ENCODE results near the gene ENOX1.
A peak's percentile ranks its signal among the peaks of the same experiment; 100 is the strongest.

Gene ENOX1

DNA sequence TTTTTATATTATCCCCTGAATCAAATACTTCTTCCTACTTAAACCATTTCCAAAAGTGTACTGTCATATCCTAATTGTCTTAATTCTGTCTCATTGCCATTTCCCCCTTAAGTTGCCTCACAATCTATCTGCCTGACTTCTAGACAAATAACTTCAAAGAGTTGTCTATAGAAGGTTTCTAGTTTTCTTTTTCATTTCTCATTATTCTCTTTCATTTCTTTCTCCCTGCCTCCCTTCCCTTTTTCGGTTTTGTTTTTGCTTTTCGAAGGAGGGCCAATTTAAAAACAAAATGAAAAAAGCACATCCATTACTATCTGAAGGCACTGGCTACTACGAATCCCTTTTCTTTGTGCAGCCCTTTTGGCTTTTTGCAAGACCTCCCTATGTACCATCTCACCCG, 396.2 kb downstream of the ENOX1 start:
- no peaks in the 10 kb centered on the region for H3K9me3 ChIP-seq (ENCODE audit: control extremely low read depth in 1 of 5, control insufficient read depth in 4 of 5, insufficient read depth in 2 of 5, low read depth in 1 of 5, low read length in 4 of 5)
- H3K4me3 ChIP-seq (ENCODE audit: control insufficient read depth in 1 of 7, extremely low read depth in 1 of 7, insufficient read depth in 4 of 7, low read depth in 2 of 7, low read length in 6 of 7) = peak overlapping the region in 4 of 7 experiments; percentile 2 to 51 (median 24)
- peaks cover 0 to 26% (median 16%) of the 10 kb centered on the region in 4 experiments for H3K4me1 ChIP-seq (ENCODE audit: control extremely low read depth in 1 of 4, control insufficient read depth in 4 of 4, insufficient read depth in 4 of 4, low read length in 3 of 4)
- no peaks in the 10 kb centered on the region for H3K27me3 ChIP-seq (replicated peaks in 2 of 5; ENCODE audit: control insufficient read depth in 4 of 5, insufficient read depth in 5 of 5, low read length in 4 of 5)
- H3K27ac ChIP-seq (ENCODE audit: insufficient read depth in 1 of 2, low read depth in 1 of 2, low read length in 2 of 2, poor library complexity in 1 of 2, severe bottlenecking in 2 of 2) = peak overlapping the region in 1 of 2 experiments; percentile 25
- no peaks in the 10 kb centered on the region for H3K36me3 ChIP-seq (ENCODE audit: control insufficient read depth in 4 of 4, insufficient read depth in 4 of 4, low read length in 3 of 4)
- ChIA-PET CTCF (no interaction called here), POLR2A (no interaction called here)
- WGBS (ENCODE audit: insufficient coverage) = 17% methylated on average over 4 of the region's 4 CpGs
- peak in 1 of 3 donors; percentile 17 for DNase-seq

DNA sequence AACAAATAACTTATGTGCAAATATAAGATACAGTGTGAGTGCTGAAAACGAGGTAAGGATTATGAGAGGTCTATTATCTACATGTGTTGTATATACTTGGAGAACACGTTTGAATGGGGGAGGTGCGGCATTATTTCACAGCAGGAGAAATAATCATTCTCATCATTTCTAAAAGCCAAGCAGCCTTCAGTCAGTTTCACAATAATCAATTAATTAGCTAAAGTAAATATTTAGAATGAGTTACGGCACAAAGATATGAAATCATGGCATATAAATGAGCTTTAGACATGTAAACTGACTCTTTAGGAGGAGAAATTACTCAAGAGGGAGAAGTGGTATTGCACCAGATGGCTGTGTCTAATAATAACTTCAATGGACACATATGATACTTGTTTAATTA, 396.8 kb downstream of the ENOX1 start:
- no peak overlapping the region for H3K27ac ChIP-seq (ENCODE audit: insufficient read depth in 1 of 2, low read depth in 1 of 2, low read length in 2 of 2, poor library complexity in 1 of 2, severe bottlenecking in 2 of 2)
- H3K27me3 ChIP-seq (replicated peaks in 2 of 5; ENCODE audit: control insufficient read depth in 4 of 5, insufficient read depth in 5 of 5, low read length in 4 of 5) = no peaks in the 10 kb centered on the region
- ChIA-PET CTCF (no interaction called here), POLR2A (no interaction called here)
- DNase-seq = no peak
- H3K4me1 ChIP-seq (ENCODE audit: control extremely low read depth in 1 of 4, control insufficient read depth in 4 of 4, insufficient read depth in 4 of 4, low read length in 3 of 4) = peaks cover 0 to 26% (median 16%) of the 10 kb centered on the region in 4 experiments
- no peaks in the 10 kb centered on the region for H3K36me3 ChIP-seq (ENCODE audit: control insufficient read depth in 4 of 4, insufficient read depth in 4 of 4, low read length in 3 of 4)
- no peaks in the 10 kb centered on the region for H3K9me3 ChIP-seq (ENCODE audit: control extremely low read depth in 1 of 5, control insufficient read depth in 4 of 5, insufficient read depth in 2 of 5, low read depth in 1 of 5, low read length in 4 of 5)
- H3K4me3 ChIP-seq (ENCODE audit: control insufficient read depth in 1 of 7, extremely low read depth in 1 of 7, insufficient read depth in 4 of 7, low read depth in 2 of 7, low read length in 6 of 7) = no peak overlapping the region
- no CpG with 5 or more reads among the region's 4 CpGs for WGBS (ENCODE audit: insufficient coverage)

DNA sequence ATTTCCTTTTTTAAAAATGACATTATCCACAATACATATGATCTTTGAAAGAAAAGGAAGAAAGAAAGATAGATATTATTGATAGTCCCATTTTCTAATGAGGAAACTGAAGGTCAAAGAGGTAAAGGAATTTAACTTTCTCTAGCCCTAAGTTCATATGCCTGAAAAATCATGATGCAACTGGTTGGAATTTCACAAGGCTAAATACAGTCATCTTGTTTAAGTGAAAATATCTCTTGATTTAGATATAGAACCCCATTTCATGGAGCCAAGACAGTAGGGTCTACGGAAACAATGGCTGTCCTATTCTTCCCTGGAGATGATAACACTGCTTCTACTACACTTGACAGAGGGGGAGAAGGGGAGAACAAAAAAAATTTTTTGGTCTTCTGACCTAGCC, 397.2 kb downstream of the ENOX1 start:
- Histone ChIP-seq H3K36me3 (ENCODE audit: control insufficient read depth in 4 of 4, insufficient read depth in 4 of 4, low read length in 3 of 4) (no peaks in the 10 kb centered on the region), H3K4me1 (ENCODE audit: control extremely low read depth in 1 of 4, control insufficient read depth in 4 of 4, insufficient read depth in 4 of 4, low read length in 3 of 4) (peaks cover 0 to 26% (median 16%) of the 10 kb centered on the region in 4 experiments), H3K27me3 (replicated peaks in 2 of 5; ENCODE audit: control insufficient read depth in 4 of 5, insufficient read depth in 5 of 5, low read length in 4 of 5) (no peaks in the 10 kb centered on the region), H3K27ac (ENCODE audit: insufficient read depth in 1 of 2, low read depth in 1 of 2, low read length in 2 of 2, poor library complexity in 1 of 2, severe bottlenecking in 2 of 2) (no peak overlapping the region), H3K4me3 (ENCODE audit: control insufficient read depth in 1 of 7, extremely low read depth in 1 of 7, insufficient read depth in 4 of 7, low read depth in 2 of 7, low read length in 6 of 7) (no peak overlapping the region), H3K9me3 (ENCODE audit: control extremely low read depth in 1 of 5, control insufficient read depth in 4 of 5, insufficient read depth in 2 of 5, low read depth in 1 of 5, low read length in 4 of 5) (no peaks in the 10 kb centered on the region)
- ChIA-PET POLR2A (no interaction called here), CTCF (no interaction called here)
- DNase-seq = no peak
- 100% methylated on average over 1 of the region's 1 CpG for WGBS (ENCODE audit: insufficient coverage)

DNA sequence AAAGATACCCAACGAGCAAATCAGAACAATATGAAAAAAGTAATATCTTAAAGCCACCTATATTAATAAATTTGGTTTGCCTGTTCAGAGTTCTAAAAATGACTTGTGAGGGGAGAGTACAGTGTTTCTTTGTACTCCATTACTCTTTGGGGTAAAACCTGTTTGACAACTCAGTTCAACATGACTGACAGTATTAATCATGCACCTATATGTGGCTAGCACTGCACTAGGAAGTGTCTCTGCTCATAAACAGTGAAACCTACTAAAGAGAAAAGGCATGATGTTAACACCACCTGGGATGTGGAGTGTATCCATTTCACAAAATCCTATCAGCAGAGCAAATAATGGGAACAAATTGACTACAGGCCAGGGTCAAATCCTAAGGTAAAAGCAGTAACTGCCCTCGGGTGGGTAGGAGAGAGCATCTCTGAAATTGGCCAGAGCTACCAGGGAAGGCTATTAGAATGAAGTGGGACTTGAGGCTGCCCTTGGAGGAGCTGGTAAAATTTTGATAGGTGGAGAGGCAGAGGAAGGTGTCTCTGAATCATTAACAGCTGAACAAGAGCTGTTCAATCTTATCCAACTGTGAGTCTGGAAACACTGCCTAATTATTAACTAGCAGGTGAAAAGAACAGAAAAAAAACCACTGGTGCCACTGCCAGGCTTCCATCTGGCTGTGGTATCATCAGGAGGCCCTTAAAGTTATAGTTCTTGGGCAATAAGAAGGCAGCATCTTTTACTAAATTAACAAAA, 398.3 kb downstream of the ENOX1 start:
- no peak overlapping the region for H3K27ac ChIP-seq (ENCODE audit: insufficient read depth in 1 of 2, low read depth in 1 of 2, low read length in 2 of 2, poor library complexity in 1 of 2, severe bottlenecking in 2 of 2)
- no peak for DNase-seq
- no peak overlapping the region for H3K4me3 ChIP-seq (ENCODE audit: control insufficient read depth in 1 of 7, extremely low read depth in 1 of 7, insufficient read depth in 4 of 7, low read depth in 2 of 7, low read length in 6 of 7)
- 100% methylated on average over 1 of the region's 2 CpGs for WGBS (ENCODE audit: insufficient coverage)
- no peaks in the 10 kb centered on the region for H3K9me3 ChIP-seq (ENCODE audit: control extremely low read depth in 1 of 5, control insufficient read depth in 4 of 5, insufficient read depth in 2 of 5, low read depth in 1 of 5, low read length in 4 of 5)
- H3K36me3 ChIP-seq (ENCODE audit: control insufficient read depth in 4 of 4, insufficient read depth in 4 of 4, low read length in 3 of 4) = no peaks in the 10 kb centered on the region
- ChIA-PET POLR2A (no interaction called here), CTCF (no interaction called here)
- no peaks in the 10 kb centered on the region for H3K27me3 ChIP-seq (replicated peaks in 2 of 5; ENCODE audit: control insufficient read depth in 4 of 5, insufficient read depth in 5 of 5, low read length in 4 of 5)
- peaks cover 0 to 26% (median 16%) of the 10 kb centered on the region in 4 experiments for H3K4me1 ChIP-seq (ENCODE audit: control extremely low read depth in 1 of 4, control insufficient read depth in 4 of 4, insufficient read depth in 4 of 4, low read length in 3 of 4)

DNA sequence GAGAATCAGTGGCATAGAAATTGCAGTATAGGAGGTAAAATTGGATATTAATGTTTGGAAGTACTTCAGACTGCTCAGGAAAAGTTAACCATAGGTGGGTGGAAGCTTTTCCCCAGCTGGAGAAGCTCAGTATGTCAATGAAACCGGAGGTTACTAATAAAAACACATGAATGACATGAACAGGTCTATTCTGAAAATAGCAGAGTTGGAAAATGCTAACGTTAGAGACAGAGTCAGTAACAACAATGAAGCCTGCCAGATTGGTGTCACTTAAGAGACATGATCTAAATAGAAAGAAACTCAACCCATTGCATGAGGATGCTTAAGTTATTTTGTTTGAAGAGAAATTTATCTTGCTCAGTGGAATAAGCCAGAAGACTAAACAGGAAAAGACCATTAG, 398.9 kb downstream of the ENOX1 start:
- Histone ChIP-seq H3K27ac (ENCODE audit: insufficient read depth in 1 of 2, low read depth in 1 of 2, low read length in 2 of 2, poor library complexity in 1 of 2, severe bottlenecking in 2 of 2) (no peak overlapping the region), H3K4me3 (ENCODE audit: control insufficient read depth in 1 of 7, extremely low read depth in 1 of 7, insufficient read depth in 4 of 7, low read depth in 2 of 7, low read length in 6 of 7) (no peak overlapping the region), H3K4me1 (ENCODE audit: control extremely low read depth in 1 of 4, control insufficient read depth in 4 of 4, insufficient read depth in 4 of 4, low read length in 3 of 4) (peaks cover 0 to 26% (median 16%) of the 10 kb centered on the region in 4 experiments), H3K27me3 (replicated peaks in 2 of 5; ENCODE audit: control insufficient read depth in 4 of 5, insufficient read depth in 5 of 5, low read length in 4 of 5) (no peaks in the 10 kb centered on the region), H3K36me3 (ENCODE audit: control insufficient read depth in 4 of 4, insufficient read depth in 4 of 4, low read length in 3 of 4) (no peaks in the 10 kb centered on the region), H3K9me3 (ENCODE audit: control extremely low read depth in 1 of 5, control insufficient read depth in 4 of 5, insufficient read depth in 2 of 5, low read depth in 1 of 5, low read length in 4 of 5) (no peaks in the 10 kb centered on the region)
- 75% methylated on average over 1 of the region's 2 CpGs for WGBS (ENCODE audit: insufficient coverage)
- CTCF ChIA-PET = no interaction called here
- POLR2A ChIA-PET = no interaction called here
- no peak for DNase-seq

DNA sequence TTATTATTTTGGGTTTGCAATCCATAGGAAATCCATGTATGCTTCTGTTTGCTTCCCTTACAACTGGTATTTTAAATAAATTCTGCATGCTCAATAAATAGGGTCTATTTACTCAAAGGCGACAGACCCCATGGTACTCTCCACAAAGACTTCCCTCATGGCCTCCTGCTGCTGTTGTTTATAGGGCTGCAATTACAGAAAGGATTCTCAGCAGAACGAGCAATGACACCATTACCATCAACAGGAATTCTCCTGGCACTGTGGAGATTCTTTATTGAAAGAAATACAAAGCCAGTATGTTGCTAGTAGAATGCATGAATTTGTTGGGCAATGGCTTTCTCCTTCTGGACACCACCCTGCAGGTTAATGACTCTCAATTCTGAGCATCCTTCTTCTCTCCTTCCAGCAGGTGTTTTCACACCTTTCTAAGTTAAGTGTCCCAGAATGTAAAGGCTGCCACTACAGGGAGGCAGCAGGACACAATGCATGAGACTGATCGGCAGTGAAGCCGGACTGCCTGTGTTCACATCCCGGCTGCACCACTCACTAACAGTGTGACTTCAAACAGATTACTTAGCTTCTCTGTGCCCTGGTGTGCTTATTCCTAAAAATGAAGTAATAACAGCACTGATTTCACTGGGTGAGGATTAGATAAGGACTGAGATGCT, 403.1 kb downstream of the ENOX1 start:
- WGBS (ENCODE audit: insufficient coverage) = 100% methylated on average over 2 of the region's 5 CpGs
- POLR2A ChIA-PET = no interaction called here
- CTCF ChIA-PET = no interaction called here

DNA sequence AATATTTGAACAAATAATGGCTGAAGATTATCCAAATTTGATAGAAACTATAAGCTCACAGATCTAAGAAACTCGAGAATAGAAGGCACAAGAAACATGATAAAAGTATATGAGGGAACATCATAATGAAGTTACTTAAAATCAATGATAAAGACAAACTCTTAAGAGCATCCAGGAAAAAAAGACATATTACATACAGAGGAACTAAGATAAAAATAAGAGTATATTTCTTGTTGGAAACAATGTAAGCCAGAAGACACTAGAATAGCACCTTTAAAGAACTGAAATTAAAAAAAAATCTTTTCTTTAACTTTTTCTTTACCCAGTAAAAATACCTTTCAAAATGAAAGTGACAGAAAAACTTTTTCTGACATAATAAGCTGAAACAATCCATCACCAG, 407.0 kb downstream of the ENOX1 start:
- no CpG with 5 or more reads among the region's 1 CpG for WGBS (ENCODE audit: insufficient coverage)
- DNase-seq = no peak

More for the DNA sequence above, 403.1 kb downstream of the ENOX1 start:
- Histone ChIP-seq H3K27me3 (replicated peaks in 2 of 5; ENCODE audit: control insufficient read depth in 4 of 5, insufficient read depth in 5 of 5, low read length in 4 of 5) (no peaks in the 10 kb centered on the region), H3K9me3 (ENCODE audit: control extremely low read depth in 1 of 5, control insufficient read depth in 4 of 5, insufficient read depth in 2 of 5, low read depth in 1 of 5, low read length in 4 of 5) (peaks cover 0 to 3% (median 3%) of the 10 kb centered on the region in 5 experiments), H3K4me1 (ENCODE audit: control extremely low read depth in 1 of 4, control insufficient read depth in 4 of 4, insufficient read depth in 4 of 4, low read length in 3 of 4) (no peaks in the 10 kb centered on the region), H3K4me3 (ENCODE audit: control insufficient read depth in 1 of 7, extremely low read depth in 1 of 7, insufficient read depth in 4 of 7, low read depth in 2 of 7, low read length in 6 of 7) (no peak overlapping the region), H3K36me3 (ENCODE audit: control insufficient read depth in 4 of 4, insufficient read depth in 4 of 4, low read length in 3 of 4) (no peaks in the 10 kb centered on the region), H3K27ac (ENCODE audit: insufficient read depth in 1 of 2, low read depth in 1 of 2, low read length in 2 of 2, poor library complexity in 1 of 2, severe bottlenecking in 2 of 2) (no peak overlapping the region)
- no peak for DNase-seq

More for the DNA sequence above, 407.0 kb downstream of the ENOX1 start:
- ChIA-PET POLR2A (no interaction called here), CTCF (no interaction called here)
- peaks cover 0 to 3% (median 3%) of the 10 kb centered on the region in 5 experiments for H3K9me3 ChIP-seq (ENCODE audit: control extremely low read depth in 1 of 5, control insufficient read depth in 4 of 5, insufficient read depth in 2 of 5, low read depth in 1 of 5, low read length in 4 of 5)
- H3K4me1 ChIP-seq (ENCODE audit: control extremely low read depth in 1 of 4, control insufficient read depth in 4 of 4, insufficient read depth in 4 of 4, low read length in 3 of 4) = peaks cover 0 to 18% (median 10%) of the 10 kb centered on the region in 4 experiments
- H3K4me3 ChIP-seq (ENCODE audit: control insufficient read depth in 1 of 7, extremely low read depth in 1 of 7, insufficient read depth in 4 of 7, low read depth in 2 of 7, low read length in 6 of 7) = no peak overlapping the region
- no peak overlapping the region for H3K27ac ChIP-seq (ENCODE audit: insufficient read depth in 1 of 2, low read depth in 1 of 2, low read length in 2 of 2, poor library complexity in 1 of 2, severe bottlenecking in 2 of 2)
- no peaks in the 10 kb centered on the region for H3K27me3 ChIP-seq (replicated peaks in 2 of 5; ENCODE audit: control insufficient read depth in 4 of 5, insufficient read depth in 5 of 5, low read length in 4 of 5)
- H3K36me3 ChIP-seq (ENCODE audit: control insufficient read depth in 4 of 4, insufficient read depth in 4 of 4, low read length in 3 of 4) = no peaks in the 10 kb centered on the region
